Lower lobe of right lung (tissue), 2 donors: ENCODE data around the gene NKX2-1. TPM values are rescaled to one million over a fixed set of nuclear protein-coding genes. Genes with fewer than 3 reads are reported as not detected.

Source experiments
- ATAC-seq, 2 donors: fragments of 200-7000 bp; cut with Tn5 transposase; one replicate each; pipeline ENCODE4 v1.9.1; 2020 to 2022; ENCODE audit warnings: mild to moderate bottlenecking in 2 of 2, moderate library complexity in 2 of 2
- DNase-seq: peaks from one replicate; pipeline ENCODE4 v3.0.0-alpha.2; 2020
- H3K27ac ChIP-seq: fragments of 200-600 bp; one replicate; pipeline ENCODE4 v1.8.0; 2022
- H3K27me3 ChIP-seq: fragments of 200-600 bp; one replicate; pipeline ENCODE4 v1.8.0; 2022; ENCODE audit warnings: low read depth
- H3K36me3 ChIP-seq: fragments of 200-600 bp; one replicate; pipeline ENCODE4 v1.8.0; 2022; ENCODE audit warnings: mild to moderate bottlenecking
- H3K4me1 ChIP-seq: fragments of 200-600 bp; one replicate; pipeline ENCODE4 v1.8.0; 2022
- H3K4me3 ChIP-seq: fragments of 200-600 bp; one replicate; pipeline ENCODE4 v1.8.0; 2022; ENCODE audit warnings: mild to moderate bottlenecking
- H3K9me3 ChIP-seq: fragments of 200-600 bp; one replicate; pipeline ENCODE4 v1.8.0; 2022
- CTCF ChIP-seq: fragments of 200-600 bp; IDR thresholded peaks from one replicate; pipeline ENCODE4 v1.8.0; 2022; ENCODE audit warnings: antibody characterized with exemption, mild to moderate bottlenecking
- intact Hi-C: fragments of 100-400 bp; cut with DNase I; formaldehyde crosslinking; loops from one replicate; pipeline ENCODE4 v1.11.0; 2022
- total RNA-seq: library from RNA; stranded (reverse); fragmentation: NEBNext Ultra II Directional; extraction: Animal tissue kit (Norgen Biotek cat#: 25700); gene quantifications from one replicate; pipeline ENCODE4 v1.2.1, GENCODE V29; 2021
- donor health status: DM: no; HTN: yes; CAD: no; lungs with severe emphysema.

Gene NKX2-1
- total RNA-seq, 1 donor from 2014 or later: 180 TPM

- Histone ChIP-seq H3K9me3 (no peaks in the 10 kb centered on the region), H3K36me3 (no peaks in the 10 kb centered on the region), H3K27me3 (no peaks in the 10 kb centered on the region), H3K4me3 (no peak overlapping the region), H3K27ac (no peak overlapping the region), H3K4me1 (no peaks in the 10 kb centered on the region)
- DNase-seq (no peak), ATAC-seq (peak; percentile 48 to 64)
- no peak for TF ChIP-seq CTCF
- intact Hi-C loops: no loop called here
Observed at GRCh38 chr14:36538051-36538450, 18.0 kb upstream of the NKX2-1 start.

GRCh38 chr14:36529062-36529461 lies 9.0 kb upstream of the NKX2-1 start:
- H3K9me3 ChIP-seq: no peaks in the 10 kb centered on the region
- no peak overlapping the region for H3K27ac ChIP-seq
- intact Hi-C loops: no loop called here
- H3K4me3 ChIP-seq: no peak overlapping the region
- DNase-seq: no peak
- peaks cover 36% of the 10 kb centered on the region for H3K27me3 ChIP-seq
- TF ChIP-seq CTCF: no peak
- H3K36me3 ChIP-seq: no peaks in the 10 kb centered on the region
- no peaks in the 10 kb centered on the region for H3K4me1 ChIP-seq
- ATAC-seq: no peak

DNA sequence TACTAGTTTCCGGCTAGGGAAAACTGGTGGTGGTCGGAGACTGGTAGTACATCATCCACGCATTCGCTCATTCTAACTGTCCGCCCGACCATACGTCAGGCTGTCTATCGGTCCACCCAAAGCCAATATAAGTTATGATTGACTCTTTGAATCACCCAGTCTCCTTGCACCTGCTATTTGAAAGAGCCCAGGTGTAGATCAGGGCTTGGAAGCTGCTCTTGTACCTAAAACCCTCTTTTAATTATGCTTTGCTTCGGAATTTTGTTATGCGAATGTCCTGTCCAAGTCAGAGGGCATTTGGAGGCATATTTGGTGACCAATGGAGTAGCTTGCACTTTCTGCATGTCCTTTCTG lies 5.7 kb upstream of the NKX2-1 start:
- DNase-seq (no peak), ATAC-seq (no peak)
- intact Hi-C loops: no loop called here
- Histone ChIP-seq H3K4me3 (peak overlapping the region; percentile 42), H3K4me1 (peaks cover 6% of the 10 kb centered on the region), H3K27me3 (peaks cover 70% of the 10 kb centered on the region), H3K36me3 (no peaks in the 10 kb centered on the region), H3K27ac (no peak overlapping the region), H3K9me3 (no peaks in the 10 kb centered on the region)
- TF ChIP-seq CTCF: no peak

GRCh38 chr14:36524874-36525745 lies 5.1 kb upstream of the NKX2-1 start:
- H3K27ac ChIP-seq: peak overlapping the region; percentile 87
- peak; percentile 68 to 71 for ATAC-seq
- H3K4me1 ChIP-seq: peaks cover 11% of the 10 kb centered on the region
- H3K4me3 ChIP-seq: peak overlapping the region; percentile 42
- H3K9me3 ChIP-seq: no peaks in the 10 kb centered on the region
- peak; percentile 79 for DNase-seq
- H3K27me3 ChIP-seq: peaks cover 76% of the 10 kb centered on the region
- intact Hi-C loops: no loop called here
- peak; percentile 59 for TF ChIP-seq CTCF
- no peaks in the 10 kb centered on the region for H3K36me3 ChIP-seq

- H3K27ac ChIP-seq: peak overlapping the region; percentile 87
- peaks cover 84% of the 10 kb centered on the region for H3K27me3 ChIP-seq
Observed at GRCh38 chr14:36524220-36524837, 4.3 kb upstream of the NKX2-1 start.

More at GRCh38 chr14:36524220-36524837, 4.3 kb upstream of the NKX2-1 start:
- Histone ChIP-seq H3K36me3 (no peaks in the 10 kb centered on the region), H3K4me1 (peaks cover 18% of the 10 kb centered on the region), H3K4me3 (peak overlapping the region; percentile 42), H3K9me3 (no peaks in the 10 kb centered on the region)
- TF ChIP-seq CTCF: peak; percentile 27
- DNase-seq: no peak
- peak in 1 of 2 donors; percentile 9 for ATAC-seq
- intact Hi-C loops: no loop called here
